Prostate gland (tissue), 2 donors: ENCODE measurements around the gene HPN.
"Not testable (repeated sequence)": the region's sequence is repeated elsewhere in the genome, so short reads cannot be mapped to it uniquely, and the experiment has no call there.

Experiments used
- CTCF ChIP-seq, 4 experiments: fragments of 200-600 bp in 2 of 4; fragments of 450-650 bp in 2 of 4; sonication (generic) in 2 of 4; IDR thresholded peaks; 1 replicate in 3 of 4; 2 replicates in 1 of 4; pipeline ENCODE4 v1.5.1; 2016 to 2019; ENCODE audit warnings: antibody characterized with exemption in 4 of 4, mild to moderate bottlenecking in 2 of 4, moderate library complexity in 2 of 4
- POLR2A ChIP-seq: fragments of 450-650 bp; IDR thresholded peaks from one replicate; pipeline ENCODE4 v1.6.1; 2016; ENCODE audit warnings: antibody characterized with exemption, mild to moderate bottlenecking

GRCh38 chr19:35006007-35006341 is 35.5 kb upstream of the HPN start:
- not testable (repeated sequence) for TF ChIP-seq CTCF (IDR thresholded peaks at IDR 0.05); POLR2A
